ENCODE data around the gene SLC31A2.

The SLC31A2 gene

DNA sequence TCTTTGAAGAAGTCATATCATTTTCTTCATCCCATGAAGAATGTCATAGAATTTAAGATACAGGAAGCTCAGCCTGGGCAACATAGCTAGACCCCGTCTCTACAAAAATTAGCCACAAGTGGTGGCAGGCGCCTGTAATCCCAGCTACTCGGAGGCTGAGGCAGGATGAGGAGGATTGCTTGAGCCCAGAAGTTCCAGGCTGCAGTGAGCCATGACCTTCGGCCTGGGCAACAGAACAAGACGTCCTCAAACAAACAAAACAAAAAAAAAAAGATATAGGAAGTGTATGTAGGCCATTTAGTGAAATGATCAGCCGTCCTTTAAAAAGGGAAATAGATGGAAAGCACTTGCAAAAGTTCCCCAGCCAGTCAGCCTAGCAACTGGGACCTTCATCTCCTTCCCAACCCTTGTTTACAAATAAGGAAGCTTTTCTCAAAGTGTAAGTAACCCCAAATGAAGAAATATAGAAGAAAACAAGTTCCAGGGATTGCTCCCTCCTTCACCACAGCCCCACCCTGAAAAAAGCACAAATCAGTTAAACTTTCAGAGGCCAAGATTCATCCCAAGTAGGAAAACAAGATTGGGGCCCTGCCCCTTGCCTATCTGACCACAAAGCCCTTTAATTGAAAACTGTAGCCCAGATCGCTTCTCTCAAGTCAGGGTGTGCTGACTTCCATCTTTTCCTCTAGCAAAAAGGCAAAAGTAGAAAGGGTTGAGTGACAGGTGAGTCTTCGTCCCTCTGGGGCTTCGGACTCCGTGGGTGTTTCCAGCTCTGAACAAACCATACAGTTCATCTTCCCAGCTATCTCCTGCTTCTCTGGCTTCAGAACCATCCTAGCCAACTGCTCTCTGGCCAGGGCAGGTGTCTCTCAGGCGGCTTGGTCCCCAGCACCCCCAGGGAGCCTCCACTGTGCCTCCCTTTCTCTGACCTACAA is 1.2 kb downstream of the SLC31A2 start:
- DNase-seq, result no peak

GRCh38 chr9:113152699-113153098 is 1.9 kb downstream of the SLC31A2 start:
- peak; percentile 66 for DNase-seq

DNA sequence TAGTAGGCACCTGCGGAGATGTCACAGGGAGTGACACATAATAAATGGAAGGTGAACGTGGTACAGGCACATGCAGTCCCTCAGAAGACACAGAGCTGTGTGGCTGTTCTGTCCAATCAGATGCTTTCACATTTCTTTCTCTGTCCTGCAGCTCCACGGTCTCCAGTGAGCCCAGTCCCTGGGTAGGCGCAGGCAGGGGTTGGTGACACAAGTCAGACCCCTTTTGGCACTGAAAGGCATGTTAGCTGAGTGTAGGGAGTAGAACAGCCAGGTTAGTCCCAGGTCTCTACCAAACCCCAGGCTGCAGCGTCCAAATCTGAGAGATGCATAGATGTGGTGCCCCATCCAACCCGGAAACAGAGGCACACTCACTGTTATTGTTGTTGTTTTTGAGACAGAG is 2.8 kb downstream of the SLC31A2 start:
- no peak for DNase-seq

GRCh38 chr9:113154471-113154870 is 3.7 kb downstream of the SLC31A2 start:
- no peak for DNase-seq

- DNase-seq, result no peak
Measured at GRCh38 chr9:113154946-113155345, 4.1 kb downstream of the SLC31A2 start.

- DNase-seq, result no peak
Measured at GRCh38 chr9:113155911-113156588, 5.2 kb downstream of the SLC31A2 start.

GRCh38 chr9:113156880-113157279 is 6.1 kb downstream of the SLC31A2 start:
- no peak for DNase-seq

DNA sequence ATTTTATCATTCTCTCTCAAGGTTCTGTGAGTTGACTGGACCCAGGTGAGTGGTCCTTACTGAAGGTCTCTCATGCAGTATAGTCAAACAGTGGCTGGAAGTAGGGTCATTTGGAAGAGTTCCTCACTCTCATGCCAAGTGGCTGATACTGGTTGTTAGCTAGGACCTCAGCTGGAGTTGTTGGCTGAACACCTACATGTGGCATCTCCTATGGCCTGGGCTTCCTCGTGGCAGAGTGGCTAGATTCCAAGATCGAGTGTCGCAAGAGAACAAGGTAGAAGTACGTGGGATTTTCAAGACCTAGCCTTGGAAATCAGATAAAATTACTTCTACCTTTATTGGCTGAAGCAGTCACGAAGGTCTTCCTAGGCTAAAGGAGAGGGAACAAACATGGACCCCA is 7.6 kb downstream of the SLC31A2 start:
- no peak for DNase-seq

- no peak for DNase-seq
Measured at GRCh38 chr9:113160571-113160970, 9.8 kb downstream of the SLC31A2 start.

- no peak for DNase-seq
Measured at GRCh38 chr9:113163001-113163400, 12.2 kb downstream of the SLC31A2 start.

DNA sequence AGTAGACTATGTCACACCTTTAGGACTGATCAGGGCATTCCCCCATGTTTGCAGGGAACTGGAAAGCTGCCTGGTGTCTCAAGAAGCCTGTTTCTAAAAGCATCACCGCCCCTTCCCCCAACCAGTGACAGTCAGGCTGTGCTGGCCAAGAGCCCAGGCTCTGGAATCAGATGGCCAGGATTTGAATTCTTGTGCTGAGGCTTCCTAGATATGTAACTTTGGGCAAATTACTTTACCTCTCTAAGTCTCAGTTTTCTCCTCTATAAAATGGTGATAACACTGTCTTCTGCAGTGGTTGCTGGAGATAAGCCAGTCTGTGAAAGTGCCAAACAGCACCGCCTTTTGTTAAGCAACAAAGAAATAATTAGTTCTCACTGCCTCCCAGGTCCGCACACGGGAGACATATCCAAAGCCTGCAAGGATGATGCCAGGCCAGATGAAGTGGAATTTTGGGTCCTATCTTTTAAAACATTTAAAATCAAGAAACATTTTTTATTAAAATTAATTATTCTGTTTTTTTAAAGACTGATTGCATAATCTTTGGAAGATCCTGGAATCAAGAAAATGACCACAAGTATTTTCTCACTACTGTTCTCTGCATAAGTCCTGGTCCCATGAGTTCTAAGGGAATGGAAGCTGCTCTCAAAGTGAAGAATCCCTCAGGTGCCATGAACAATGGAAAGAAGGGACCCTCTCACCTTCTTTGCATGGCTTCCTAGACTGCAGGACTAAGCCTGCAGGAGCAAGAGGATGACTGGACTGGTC is 13.9 kb downstream of the SLC31A2 start:
- DNase-seq, result no peak

- DNase-seq, result no peak
Measured at GRCh38 chr9:113166039-113166438, 15.2 kb downstream of the SLC31A2 start.

- no peak for DNase-seq
Measured at GRCh38 chr9:113168809-113169208, 18.0 kb downstream of the SLC31A2 start.

- DNase-seq, result no peak
Measured at GRCh38 chr9:113173341-113173740, 22.5 kb downstream of the SLC31A2 start.

DNA sequence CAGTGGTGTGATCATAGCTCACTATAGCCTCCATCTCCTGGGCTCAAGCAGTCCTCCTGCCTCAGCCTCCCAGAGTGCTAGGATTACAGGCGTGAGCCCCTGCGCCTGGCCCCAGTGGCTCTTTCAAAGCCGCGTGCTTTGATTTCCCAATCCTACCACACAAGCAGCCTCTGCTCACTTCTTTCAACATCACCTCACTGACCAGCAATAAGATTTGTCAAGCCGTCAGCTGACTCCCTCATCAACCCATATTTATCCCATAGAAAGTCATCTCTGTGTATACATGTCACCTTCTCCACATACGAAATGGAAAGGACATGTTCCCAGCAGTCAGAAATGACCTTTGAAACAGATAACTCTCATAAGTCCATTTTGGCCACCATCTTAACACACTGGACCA is 26.0 kb downstream of the SLC31A2 start:
- DNase-seq, result no peak

- DNase-seq, result no peak
Measured at GRCh38 chr9:113177251-113177650, 26.4 kb downstream of the SLC31A2 start.

- DNase-seq, result no peak
Measured at GRCh38 chr9:113178087-113178486, 27.3 kb downstream of the SLC31A2 start.

DNA sequence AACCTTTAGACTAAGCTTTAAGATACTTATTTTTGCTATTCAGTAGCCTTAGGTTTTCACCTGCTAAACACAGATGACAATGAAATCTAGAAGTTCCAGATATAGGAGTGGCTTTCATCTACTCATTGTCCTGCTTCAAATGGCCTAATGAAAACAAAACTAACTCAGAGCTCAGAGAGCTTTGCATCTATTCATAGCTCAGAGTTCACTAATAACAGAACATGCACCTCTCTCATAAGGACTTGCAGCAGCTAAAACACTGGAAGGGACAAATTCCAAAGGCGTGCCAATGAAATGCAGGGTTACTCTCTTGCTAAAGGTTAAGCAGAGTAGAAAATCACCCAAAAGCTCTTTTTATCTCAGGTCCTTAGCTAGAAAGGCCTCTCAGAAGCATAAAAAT is 29.0 kb downstream of the SLC31A2 start:
- DNase-seq, result no peak

DNA sequence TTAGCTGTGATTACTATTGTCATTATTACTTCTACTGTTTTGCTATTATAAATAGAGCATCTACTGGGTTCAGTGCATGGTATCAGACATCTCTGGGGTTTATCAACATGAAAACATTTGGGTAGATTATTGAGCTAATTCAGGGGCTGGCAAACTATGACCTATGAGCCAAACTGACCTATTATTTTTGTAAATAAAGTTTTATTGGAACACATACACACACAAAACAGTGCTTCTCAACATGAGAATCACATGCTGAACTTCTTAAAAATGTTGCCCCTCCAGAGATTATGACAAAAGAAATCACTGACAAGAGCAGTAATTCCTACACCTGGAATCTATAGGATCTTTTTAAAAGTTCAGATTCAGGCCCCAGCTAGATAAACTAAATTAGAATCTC is 30.4 kb downstream of the SLC31A2 start:
- no peak for DNase-seq

DNA sequence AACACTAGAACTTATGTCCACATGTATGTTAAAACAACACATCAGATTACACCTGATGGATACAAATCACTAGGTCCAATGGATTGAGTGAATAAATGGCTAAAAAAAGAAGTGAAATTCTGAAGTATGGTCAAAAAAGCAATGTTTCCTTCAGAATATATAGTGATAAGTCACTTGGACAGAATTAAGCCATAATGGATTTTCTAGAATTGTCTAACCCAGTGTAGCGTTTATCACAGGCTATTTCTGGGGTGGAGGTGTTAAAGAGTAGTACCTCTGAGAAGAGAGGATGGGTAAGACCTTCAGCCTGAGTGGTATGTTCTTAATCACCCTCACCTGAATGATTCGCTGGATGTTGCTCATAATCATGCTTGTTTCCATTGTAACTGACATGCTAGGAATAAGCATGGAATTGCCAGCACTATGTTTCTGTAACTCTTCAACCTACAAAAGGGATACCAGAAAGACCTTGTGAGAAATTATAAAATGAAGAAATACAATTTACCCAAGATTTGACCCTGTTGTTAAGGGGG is 33.2 kb downstream of the SLC31A2 start:
- DNase-seq, result no peak

DNA sequence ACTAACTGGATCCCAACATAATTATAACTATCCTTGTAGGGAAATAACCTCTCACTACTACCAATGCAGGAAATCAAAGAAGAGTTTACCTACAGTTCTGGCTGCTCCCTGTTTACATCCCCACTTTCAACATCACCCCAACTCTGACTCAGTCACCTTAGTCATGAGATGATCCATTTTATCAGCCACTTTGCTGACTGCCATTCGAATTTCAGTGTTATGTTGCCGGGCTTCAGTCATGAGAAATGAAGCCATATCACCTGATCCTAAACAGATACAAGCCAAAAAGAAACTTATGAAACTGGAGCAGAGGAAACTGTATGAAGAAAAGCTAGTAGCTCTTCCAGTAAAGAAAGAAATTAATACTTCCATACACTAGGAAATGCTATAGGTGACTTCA is 33.7 kb downstream of the SLC31A2 start:
- DNase-seq, result no peak

DNA sequence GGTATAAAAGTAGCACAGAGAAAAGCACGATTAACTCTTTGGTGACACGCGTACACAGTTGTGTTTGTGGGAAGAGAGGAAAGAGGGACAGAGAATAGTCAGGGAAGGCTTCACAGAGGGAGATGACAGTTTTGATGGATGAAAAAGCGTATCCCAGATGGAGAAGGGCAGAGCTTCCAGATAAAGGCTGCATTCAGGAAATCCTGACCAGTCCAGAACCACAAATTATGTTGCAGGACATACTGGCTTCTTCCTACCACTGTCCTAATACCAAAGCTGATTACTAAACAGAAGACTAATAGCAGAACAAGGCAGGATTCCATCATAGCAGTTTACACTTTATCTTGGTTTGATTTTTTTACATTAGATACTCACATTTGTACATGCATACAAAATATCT is 34.5 kb downstream of the SLC31A2 start:
- DNase-seq, result no peak

DNA sequence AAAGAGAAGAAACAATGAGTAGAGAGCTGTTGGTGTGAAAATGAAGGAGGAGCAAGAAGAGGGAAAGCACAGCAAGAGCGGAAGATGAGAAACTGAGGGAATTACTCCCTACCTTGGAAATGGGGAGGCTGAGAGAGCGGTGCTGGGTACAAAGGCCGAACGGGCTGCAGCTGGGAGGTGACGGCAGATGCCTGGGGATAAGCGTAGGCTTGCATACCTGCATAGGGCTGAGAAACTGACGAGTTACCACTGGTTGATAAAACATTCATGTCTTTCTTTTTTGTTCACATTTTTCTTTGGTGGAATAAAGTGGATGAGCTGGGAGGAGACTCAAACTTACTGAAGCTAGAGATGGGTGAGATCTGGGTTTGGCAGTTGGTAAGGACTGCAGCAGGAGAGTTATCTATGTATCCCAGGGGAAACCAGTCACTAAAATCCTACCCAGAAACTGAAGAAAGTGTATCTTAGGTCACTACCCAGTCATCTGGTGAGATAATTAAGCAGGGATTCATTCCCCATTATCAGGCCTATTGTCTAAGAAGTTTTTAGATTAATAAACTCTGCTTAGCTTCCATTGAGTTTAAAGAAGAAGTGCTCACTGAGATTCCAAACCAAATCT is 35.4 kb downstream of the SLC31A2 start:
- no peak for DNase-seq
